ENCODE results near the gene KLHDC3.

Gene KLHDC3

GRCh38 chr6:43013843-43014433 is at the start of gene KLHDC3, which contains the start of gene MEA1:
TSS of gene KLHDC3 (plus strand) at chr6:43014249. CDS start at chr6:43017193, 2,944 bp downstream.
TSS of gene MEA1 (minus strand) at chr6:43013946. CDS start at chr6:43013813, 133 bp downstream.
- FAIRE-seq, result peak; percentile 98

DNA sequence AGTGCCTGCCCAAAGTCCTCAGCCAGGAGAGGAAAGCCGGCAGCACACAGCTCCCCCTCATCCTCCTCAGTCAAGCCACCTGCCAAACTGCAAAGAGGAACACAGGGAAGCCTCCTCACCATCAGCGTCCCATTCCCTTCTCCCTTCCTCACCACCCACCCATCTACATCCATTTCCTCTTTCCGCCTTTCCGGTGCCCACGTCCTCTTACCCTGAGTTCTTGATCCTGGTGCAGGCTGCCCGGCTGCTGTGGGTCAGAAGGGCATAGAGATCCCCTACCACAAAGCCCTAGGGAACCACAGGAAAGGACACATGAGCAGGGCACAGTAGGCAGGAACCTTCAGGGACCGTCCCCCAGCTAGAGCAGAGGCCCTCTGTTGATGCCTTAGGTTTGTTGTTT is 47.5 kb upstream of the KLHDC3 start:
- FAIRE-seq, result no peak

DNA sequence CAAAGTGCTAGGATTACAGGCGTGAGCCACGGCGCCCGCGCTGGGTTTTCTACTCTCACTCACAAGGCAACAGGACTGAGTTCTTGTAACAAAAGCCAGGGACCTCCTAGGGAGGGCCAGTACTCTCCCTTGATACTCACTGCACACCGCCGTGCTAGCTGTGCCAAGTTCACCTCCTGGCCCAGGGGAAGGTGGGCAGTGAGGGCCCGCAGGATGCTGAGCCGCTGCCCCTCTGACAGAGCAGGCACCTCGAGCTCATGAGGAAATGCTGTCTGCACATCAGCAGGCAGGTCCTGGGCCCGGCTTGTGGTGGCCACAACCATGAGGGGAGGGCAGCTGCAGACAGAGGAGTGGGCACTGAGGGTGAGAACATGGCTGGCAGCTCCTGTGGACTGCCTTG is 46.8 kb upstream of the KLHDC3 start:
- FAIRE-seq, result no peak

- no peak for FAIRE-seq
Observed at GRCh38 chr6:42968126-42968701, 45.8 kb upstream of the KLHDC3 start.

- FAIRE-seq, result no peak
Observed at GRCh38 chr6:42968783-42969182, 45.3 kb upstream of the KLHDC3 start.

- no peak for FAIRE-seq
Observed at GRCh38 chr6:42969431-42969830, 44.6 kb upstream of the KLHDC3 start.

DNA sequence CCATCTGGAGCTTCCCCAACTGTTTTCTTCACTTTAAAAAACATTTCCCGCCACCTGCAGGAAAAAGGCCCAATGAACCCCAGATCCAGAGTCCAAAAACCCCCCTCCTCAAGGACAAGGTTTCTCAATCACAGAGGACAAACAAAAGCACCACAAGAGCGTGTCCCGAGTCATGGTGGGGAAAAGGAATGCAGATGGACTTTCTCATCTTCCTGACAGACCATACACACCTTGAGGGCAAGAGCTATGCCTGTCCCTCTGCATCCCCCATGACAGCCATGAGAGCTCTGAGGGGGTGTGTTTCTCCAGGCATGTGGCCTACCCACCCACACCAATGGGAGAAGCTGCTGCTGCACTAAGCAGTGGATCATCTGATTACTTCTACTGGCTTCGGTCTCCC is 44.1 kb upstream of the KLHDC3 start:
- no peak for FAIRE-seq

DNA sequence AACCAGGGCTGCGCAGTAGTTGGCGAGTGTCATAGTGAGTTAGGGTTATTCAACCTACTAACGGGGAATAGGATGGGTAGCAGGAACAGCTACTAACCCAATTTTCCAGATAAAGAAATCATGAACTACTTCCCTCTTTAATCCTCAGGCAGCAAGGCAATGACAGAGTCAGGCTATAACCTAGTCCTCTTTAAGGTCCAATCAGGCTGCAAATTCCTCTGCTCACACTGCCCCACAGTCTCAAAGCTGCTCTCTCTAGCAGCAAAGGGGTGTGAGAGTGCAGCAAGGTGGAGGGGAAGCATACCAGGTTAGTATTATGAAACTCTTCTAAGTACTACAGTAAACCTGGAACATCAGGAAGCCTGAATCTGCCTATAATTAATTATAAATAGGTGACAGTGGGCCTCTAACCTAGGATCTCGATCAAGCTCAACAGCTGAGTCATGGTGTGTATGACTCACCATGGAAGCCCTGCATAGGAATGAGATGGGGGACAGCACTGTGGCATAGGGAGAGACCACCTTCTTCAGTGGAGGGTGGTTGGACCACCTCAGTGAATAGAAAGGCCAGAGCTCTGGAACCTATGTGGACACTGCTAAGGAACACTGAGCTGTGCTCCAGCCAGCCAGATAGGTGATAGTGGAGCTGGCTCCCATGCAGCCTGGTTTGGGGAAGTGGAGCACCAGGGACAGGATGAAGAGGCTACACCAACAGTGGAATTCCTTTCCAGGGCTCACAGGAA is 43.0 kb upstream of the KLHDC3 start:
- FAIRE-seq, result no peak

- no peak for FAIRE-seq
Observed at GRCh38 chr6:42971746-42972327, 42.2 kb upstream of the KLHDC3 start.

- no peak for FAIRE-seq
Observed at GRCh38 chr6:42973926-42974325, 40.1 kb upstream of the KLHDC3 start.

GRCh38 chr6:42974919-42975505 is 39.0 kb upstream of the KLHDC3 start:
- no peak for FAIRE-seq

- FAIRE-seq, result no peak
Observed at GRCh38 chr6:42978487-42978838, 35.6 kb upstream of the KLHDC3 start.

GRCh38 chr6:42978839-42979522 is 35.1 kb upstream of the KLHDC3 start, which contains the start of gene PEX6:
TSS of gene PEX6 (minus strand) at chr6:42979181. CDS start at chr6:42979150, 31 bp downstream.
- peak; percentile 58 for FAIRE-seq

- FAIRE-seq, result no peak
Observed at GRCh38 chr6:42979523-42980177, 34.4 kb upstream of the KLHDC3 start.

DNA sequence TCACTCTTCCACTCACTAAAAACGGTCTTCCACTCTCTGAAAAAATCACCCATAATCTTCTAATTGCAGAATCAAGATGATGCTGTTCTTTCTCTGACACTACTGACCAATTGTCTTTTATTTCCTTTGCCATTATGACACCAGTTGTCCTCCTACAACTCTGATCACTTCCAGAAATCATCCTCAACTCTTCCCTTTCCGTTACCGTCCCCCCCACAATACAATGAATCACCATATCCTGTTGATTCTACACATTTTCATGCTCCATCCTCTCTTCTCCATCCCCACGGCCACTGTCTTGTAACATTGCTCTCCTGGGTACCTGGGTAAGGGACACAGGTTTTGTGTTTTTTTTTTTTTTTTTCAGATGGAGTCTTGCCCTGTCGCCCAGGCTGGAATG is 32.2 kb upstream of the KLHDC3 start:
- FAIRE-seq, result no peak

DNA sequence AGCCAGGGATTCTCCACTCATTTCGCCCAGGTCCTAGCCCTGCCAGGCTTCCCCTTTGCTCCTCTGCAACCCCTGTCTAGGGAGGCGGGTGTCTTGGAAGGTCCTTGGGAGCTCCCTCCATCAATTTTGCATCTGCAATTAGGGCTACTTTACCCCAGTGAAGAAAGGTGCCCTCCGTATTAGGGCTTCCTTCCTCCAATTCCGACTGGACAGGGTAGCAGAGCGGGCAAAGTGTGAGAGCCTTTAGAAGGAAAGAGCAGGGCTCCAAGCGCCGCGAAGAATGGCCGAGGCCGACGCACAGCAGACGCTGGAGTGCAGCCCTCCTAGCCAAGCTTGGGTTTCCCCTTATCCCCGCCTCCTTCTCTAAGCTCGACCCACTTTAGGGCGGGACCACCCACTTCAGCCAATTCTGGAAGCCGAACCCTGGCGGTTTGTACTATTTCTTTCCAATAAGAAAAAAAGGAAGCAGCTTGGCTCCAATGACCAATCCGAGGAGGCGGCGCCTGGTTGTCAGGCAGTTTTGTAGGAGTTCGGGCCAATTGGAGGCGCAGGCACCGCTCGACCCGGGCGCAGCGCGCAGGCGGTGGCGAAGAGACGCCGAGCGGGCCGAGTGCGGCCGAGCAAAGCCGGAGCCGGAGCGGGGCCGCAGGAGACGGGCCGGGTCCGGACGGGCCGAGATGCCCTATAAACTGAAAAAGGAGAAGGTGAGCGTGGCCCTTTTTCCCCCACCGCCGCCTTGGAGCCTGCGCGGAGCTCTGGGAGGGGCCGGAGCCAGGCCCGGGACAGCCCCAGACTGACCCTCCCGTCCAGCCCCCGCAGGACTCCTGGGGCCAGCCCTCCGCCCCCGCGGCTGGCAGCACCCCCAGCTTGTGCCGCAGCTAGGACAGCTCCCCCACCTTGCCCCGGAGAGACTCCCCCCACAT is 29.8 kb upstream of the KLHDC3 start, which contains the start of gene PPP2R5D:
TSS of gene PPP2R5D (plus strand) at position 570 of the 923 bp plus-strand sequence. CDS start at position 678, 108 bp downstream.
- FAIRE-seq, result peak; percentile 97

DNA sequence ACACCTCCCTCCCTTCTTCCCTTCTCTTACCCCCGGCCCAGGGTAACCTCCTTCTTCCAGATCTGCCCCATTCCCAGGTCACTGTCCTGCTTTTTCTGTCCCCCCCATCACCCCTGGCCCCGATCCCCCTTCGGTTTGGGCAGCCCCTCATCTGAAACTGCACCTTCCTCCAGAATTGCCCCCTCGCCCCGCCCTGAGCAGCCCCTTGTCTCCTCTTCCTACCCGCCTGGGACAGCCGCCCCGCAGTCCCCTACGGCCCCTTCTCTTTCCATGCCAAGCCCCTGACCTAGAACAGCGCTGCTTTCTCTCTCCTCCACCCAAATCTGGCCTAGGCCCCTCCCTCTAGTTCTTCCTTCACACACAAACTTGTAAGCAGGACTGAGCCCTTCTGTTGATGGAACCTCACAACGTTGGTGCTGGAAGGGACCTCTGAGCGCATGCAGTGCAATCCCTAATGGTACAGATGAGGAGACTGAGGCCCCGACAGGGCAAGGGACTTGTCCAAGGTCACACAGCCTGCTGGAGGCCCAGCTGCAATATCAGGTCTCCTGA is 29.0 kb upstream of the KLHDC3 start:
- FAIRE-seq, result no peak

DNA sequence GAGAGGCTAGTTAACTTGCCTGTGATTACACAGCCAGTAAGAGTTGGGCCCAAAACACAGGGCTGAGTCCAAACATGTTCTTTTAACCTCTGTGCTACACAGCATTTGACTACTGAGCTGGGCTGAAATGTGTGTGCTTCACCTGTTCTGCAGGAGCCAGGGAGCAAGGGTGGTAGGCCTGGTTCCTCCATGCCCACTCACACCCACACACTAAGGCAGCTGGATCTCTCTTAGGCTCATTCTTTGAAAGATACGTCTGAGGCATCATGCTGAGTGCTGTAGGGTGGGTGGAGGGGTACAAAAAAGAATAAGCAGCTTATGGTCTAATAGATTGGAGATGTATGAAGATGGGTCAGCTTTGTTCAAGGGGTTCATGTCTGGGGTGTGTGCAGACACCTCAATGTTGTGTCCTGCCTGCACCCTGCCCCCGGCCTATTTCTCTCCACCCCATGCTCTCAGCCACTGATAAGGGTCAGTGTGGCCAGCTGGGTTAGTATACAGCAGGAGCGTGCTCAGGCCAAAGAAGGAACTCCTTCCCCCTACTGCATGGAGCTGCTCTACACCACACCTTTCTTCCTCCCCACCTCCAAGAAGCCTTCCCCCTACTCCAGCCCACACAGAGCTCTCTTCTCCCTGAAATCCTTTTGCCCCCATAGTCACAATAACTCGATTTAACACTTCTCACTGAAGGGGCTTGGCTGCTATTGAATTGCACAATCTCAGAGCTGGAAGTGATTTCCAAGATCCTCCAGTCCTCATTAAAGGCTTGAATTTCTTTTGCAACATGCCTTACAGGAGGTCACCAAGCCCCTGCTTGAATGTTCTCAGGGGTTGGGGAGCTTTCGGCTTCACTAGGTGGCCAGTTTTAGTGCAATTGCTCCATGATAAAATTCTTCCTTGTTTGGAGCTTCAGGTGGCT is 26.3 kb upstream of the KLHDC3 start:
- no peak for FAIRE-seq

DNA sequence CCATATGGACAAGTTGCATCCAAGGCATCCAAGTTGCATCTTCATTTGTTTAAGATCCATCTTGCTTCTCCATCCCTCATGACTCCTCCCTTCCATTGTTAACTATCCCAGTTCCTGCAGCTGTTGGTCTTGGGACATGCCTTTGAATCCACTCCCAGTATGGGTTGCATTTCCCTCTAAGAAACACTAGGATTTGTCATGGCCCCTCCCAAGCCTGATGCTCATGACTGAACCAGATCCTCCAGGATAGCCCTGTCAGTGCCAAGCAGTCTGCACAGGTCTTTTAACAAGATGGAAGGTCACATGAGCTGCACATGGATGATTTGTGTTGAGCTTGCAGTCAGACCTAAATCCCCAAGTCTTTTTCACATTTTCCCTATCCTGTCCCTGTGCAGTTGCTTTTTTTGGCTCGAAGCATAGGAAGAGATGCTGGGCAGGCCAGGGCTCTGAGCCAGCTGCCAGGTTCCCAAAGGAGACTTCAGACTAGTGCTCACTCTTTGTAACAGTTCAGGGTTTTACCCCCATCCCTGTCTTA is 25.5 kb upstream of the KLHDC3 start:
- no peak for FAIRE-seq
